SU-DHL-6 (cell line): ENCODE results near the gene HACE1.

Experiments
- H2AFZ ChIP-seq: fragments of 200-600 bp; sonication (generic); 2 replicates; pipeline ENCODE4 v1.6.1; 2014; ENCODE audit warnings: low read depth, mild to moderate bottlenecking, moderate library complexity, mixed read lengths, antibody characterized with exemption, low read length; ENCODE audit not compliant: severe bottlenecking
- H3F3A ChIP-seq: fragments of 200-600 bp; shearing (Covaris generic); 2 replicates; pipeline ENCODE4 v1.6.0; 2016; ENCODE audit warnings: antibody characterized with exemption, mild to moderate bottlenecking; ENCODE audit not compliant: insufficient read depth
- H3K27ac ChIP-seq: fragments of 200-600 bp; sonication (generic); 2 replicates; pipeline ENCODE4 v1.5.1; 2016; ENCODE audit warnings: low read depth, mild to moderate bottlenecking, low read length, moderate library complexity, mixed read lengths
- H3K27me3 ChIP-seq: fragments of 200-600 bp; sonication (generic), shearing (Covaris generic); 2 replicates; pipeline ENCODE4 v1.6.0; 2014; ENCODE audit warnings: mild to moderate bottlenecking, low read length
- H3K36me3 ChIP-seq: fragments of 200-600 bp; sonication (generic); 2 replicates; pipeline ENCODE4 v1.6.1; 2014; ENCODE audit warnings: mild to moderate bottlenecking, low read length, mixed read lengths
- H3K4me2 ChIP-seq: fragments of 300-600, 200-600 bp; shearing (Covaris generic), sonication (generic); 2 replicates; pipeline ENCODE4 v1.6.0; 2014; ENCODE audit warnings: low read length, low read depth, mild to moderate bottlenecking; ENCODE audit not compliant: poor library complexity, severe bottlenecking
- H3K4me3 ChIP-seq: fragments of 200-600 bp; sonication (generic); 2 replicates; pipeline ENCODE4 v1.5.1; 2014; ENCODE audit warnings: antibody characterized with exemption, low read length, mild to moderate bottlenecking, mixed read lengths; ENCODE audit not compliant: insufficient read depth, poor library complexity, severe bottlenecking
- H3K79me2 ChIP-seq: fragments of 200-600 bp; sonication (generic); 2 replicates; pipeline ENCODE4 v1.6.1; 2014; ENCODE audit warnings: mild to moderate bottlenecking, low read length, moderate library complexity; ENCODE audit not compliant: insufficient read depth
- H3K9ac ChIP-seq: fragments of 200-600 bp; sonication (generic); 2 replicates; pipeline ENCODE4 v1.7.0; 2014; ENCODE audit warnings: mild to moderate bottlenecking, low read length
- H3K9me2 ChIP-seq: fragments of 200-600 bp; sonication (generic); replicated peaks from 2 replicates; pipeline ENCODE4 v1.6.1; 2014; ENCODE audit warnings: low read length; ENCODE audit not compliant: insufficient read depth
- H3K9me3 ChIP-seq: fragments of 200-600 bp; sonication (generic); 2 replicates; pipeline ENCODE4 v1.6.1; 2014; ENCODE audit warnings: low read length, mixed read lengths; ENCODE audit not compliant: insufficient read depth
- H4K20me1 ChIP-seq: fragments of 200-600 bp; sonication (generic); 2 replicates; pipeline ENCODE4 v1.6.1; 2014; ENCODE audit warnings: low read depth, mild to moderate bottlenecking, antibody characterized with exemption, low read length, moderate library complexity, mixed read lengths
- EZH2phosphoT487 ChIP-seq: fragments of 200-600 bp; sonication (generic), shearing (Covaris generic); conservative IDR thresholded peaks from 2 replicates; pipeline ENCODE4 v1.6.1; 2018; ENCODE audit warnings: mild to moderate bottlenecking, antibody characterized with exemption, low read length, moderate library complexity, mixed read lengths
- TF ChIP-seq, protein P1 (sequence below): fragments of 200-600 bp; sonication (generic); IDR thresholded peaks from one replicate; pipeline ENCODE4 v1.5.1; 2017; ENCODE audit warnings: antibody characterized with exemption, mild to moderate bottlenecking, low read length, moderate library complexity; ENCODE audit not compliant: insufficient read depth, poor library complexity, severe bottlenecking

HACE1 gene

GRCh38 chr6:104699593-104700329 lies 160.0 kb downstream of the HACE1 start:
- H3K4me3 ChIP-seq = no peak overlapping the region
- no peaks in the 10 kb centered on the region for H4K20me1 ChIP-seq
- H3K4me2 ChIP-seq = no peak overlapping the region
- no peaks in the 10 kb centered on the region for H3K9me3 ChIP-seq
- H2AFZ ChIP-seq = no peak overlapping the region
- no peaks in the 10 kb centered on the region for H3K79me2 ChIP-seq
- no peaks in the 10 kb centered on the region for H3K27me3 ChIP-seq
- TF ChIP-seq EZH2phosphoT487 = no peak
- TF ChIP-seq, protein P1, sequence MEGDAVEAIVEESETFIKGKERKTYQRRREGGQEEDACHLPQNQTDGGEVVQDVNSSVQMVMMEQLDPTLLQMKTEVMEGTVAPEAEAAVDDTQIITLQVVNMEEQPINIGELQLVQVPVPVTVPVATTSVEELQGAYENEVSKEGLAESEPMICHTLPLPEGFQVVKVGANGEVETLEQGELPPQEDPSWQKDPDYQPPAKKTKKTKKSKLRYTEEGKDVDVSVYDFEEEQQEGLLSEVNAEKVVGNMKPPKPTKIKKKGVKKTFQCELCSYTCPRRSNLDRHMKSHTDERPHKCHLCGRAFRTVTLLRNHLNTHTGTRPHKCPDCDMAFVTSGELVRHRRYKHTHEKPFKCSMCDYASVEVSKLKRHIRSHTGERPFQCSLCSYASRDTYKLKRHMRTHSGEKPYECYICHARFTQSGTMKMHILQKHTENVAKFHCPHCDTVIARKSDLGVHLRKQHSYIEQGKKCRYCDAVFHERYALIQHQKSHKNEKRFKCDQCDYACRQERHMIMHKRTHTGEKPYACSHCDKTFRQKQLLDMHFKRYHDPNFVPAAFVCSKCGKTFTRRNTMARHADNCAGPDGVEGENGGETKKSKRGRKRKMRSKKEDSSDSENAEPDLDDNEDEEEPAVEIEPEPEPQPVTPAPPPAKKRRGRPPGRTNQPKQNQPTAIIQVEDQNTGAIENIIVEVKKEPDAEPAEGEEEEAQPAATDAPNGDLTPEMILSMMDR = no peak
- no peaks in the 10 kb centered on the region for H3K36me3 ChIP-seq
- H3K9ac ChIP-seq = no peak overlapping the region
- H3K9me2 ChIP-seq = no peaks in the 10 kb centered on the region
- no peak overlapping the region for H3K27ac ChIP-seq
- no peaks in the 10 kb centered on the region for H3F3A ChIP-seq

- Histone ChIP-seq H2AFZ (no peak overlapping the region), H3K27me3 (no peaks in the 10 kb centered on the region), H3K9ac (no peak overlapping the region), H3K36me3 (no peaks in the 10 kb centered on the region), H3K27ac (no peak overlapping the region), H3K4me2 (no peak overlapping the region), H3K4me3 (no peak overlapping the region), H3K79me2 (no peaks in the 10 kb centered on the region), H4K20me1 (no peaks in the 10 kb centered on the region), H3K9me3 (no peaks in the 10 kb centered on the region), H3K9me2 (no peaks in the 10 kb centered on the region), H3F3A (no peaks in the 10 kb centered on the region)
- TF ChIP-seq, protein P1 = no peak
- no peak for TF ChIP-seq EZH2phosphoT487
Observed at GRCh38 chr6:104698979-104699378, 160.7 kb downstream of the HACE1 start.

DNA sequence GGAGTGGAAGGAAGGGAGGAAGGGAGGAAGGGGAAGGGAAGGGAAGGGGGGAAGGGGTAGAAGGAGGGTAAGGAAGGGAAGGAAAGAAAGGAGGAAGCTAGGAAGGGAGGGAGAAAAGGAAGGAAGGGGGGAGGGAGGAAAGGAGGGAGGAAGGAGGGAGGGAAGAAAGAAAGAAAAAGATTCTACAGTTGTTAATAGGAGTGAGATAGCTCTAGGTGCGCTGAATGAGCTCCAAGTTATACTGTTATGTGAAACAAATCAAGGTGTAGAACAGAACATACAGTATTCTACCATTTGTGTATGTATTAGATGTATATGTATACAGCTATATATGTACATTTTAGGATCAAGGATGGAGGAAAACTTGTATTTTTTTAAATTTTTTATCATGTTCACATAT lies 167.7 kb downstream of the HACE1 start:
- no peaks in the 10 kb centered on the region for H3K9me2 ChIP-seq
- no peak overlapping the region for H3K9ac ChIP-seq
- no peaks in the 10 kb centered on the region for H3K27me3 ChIP-seq
- no peak overlapping the region for H3K4me3 ChIP-seq
- no peaks in the 10 kb centered on the region for H3K79me2 ChIP-seq
- H3F3A ChIP-seq = no peaks in the 10 kb centered on the region
- H4K20me1 ChIP-seq = no peaks in the 10 kb centered on the region
- no peak for TF ChIP-seq EZH2phosphoT487
- TF ChIP-seq, protein P1 = no peak
- H3K36me3 ChIP-seq = no peaks in the 10 kb centered on the region
- no peaks in the 10 kb centered on the region for H3K9me3 ChIP-seq
- H2AFZ ChIP-seq = no peak overlapping the region
- no peak overlapping the region for H3K27ac ChIP-seq
- no peak overlapping the region for H3K4me2 ChIP-seq
